Caco-2 (cell line): ENCODE measurements around the gene BCCIP. TPM values are rescaled to one million over a fixed set of nuclear protein-coding genes. Genes with fewer than 3 reads are reported as not detected.

Source experiments
- BruUV-seq: library from RNA; stranded (reverse); fragments of 400-500 nt; replicated peaks from 2 replicates; lab custom pipeline; 2021; lab: Mats Ljungman, UMichigan
- CTCF ChIA-PET: fragments of 300-600 bp; sonication (Branson Sonifier 250); formaldehyde crosslinking; loops from one replicate; lab custom pipeline; 2022; ENCODE audit warnings: antibody characterized with exemption; lab: Charles Lee
- POLR2A ChIA-PET: fragments of 300-600 bp; sonication (Branson Sonifier 250); formaldehyde crosslinking; loops from one replicate; lab custom pipeline; 2022; ENCODE audit warnings: antibody characterized with exemption; lab: Charles Lee
- DNase-seq, 2 experiments: peaks; one replicate each; pipeline versions ENCODE4 v3.0.0 to v3.0.0-alpha.2; 2020 to 2022
- H3K27me3 ChIP-seq: replicated peaks from 2 replicates; pipeline ENCODE4 v1.6.0; 2011; ENCODE audit warnings: low read length; ENCODE audit not compliant: control insufficient read depth, insufficient read depth
- H3K36me3 ChIP-seq: 2 replicates; pipeline ENCODE4 v1.5.1; 2011; ENCODE audit warnings: low read length; ENCODE audit not compliant: control insufficient read depth, insufficient read depth
- H3K4me1 ChIP-seq: fragments of 250-450 bp; sonication (Bioruptor Pico); 2 replicates; pipeline ENCODE4 v1.5.1; 2020; ENCODE audit warnings: mild to moderate bottlenecking
- H3K4me3 ChIP-seq: 2 replicates; pipeline ENCODE4 v1.5.1; 2011; ENCODE audit warnings: low read depth, mild to moderate bottlenecking, control low read depth, low read length
- H3K9me3 ChIP-seq: fragments of 250-450 bp; sonication (Bioruptor Pico); 2 replicates; pipeline ENCODE4 v1.5.1; 2020; ENCODE audit warnings: mild to moderate bottlenecking, moderate library complexity
- H3K27ac Mint-ChIP-seq: one replicate; pipeline ENCODE4 v1.8.0; 2022; ENCODE audit warnings: mixed read lengths; ENCODE audit not compliant: unreplicated experiment
- H3K27me3 Mint-ChIP-seq: one replicate; pipeline ENCODE4 v1.8.0; 2022; ENCODE audit warnings: mixed read lengths; ENCODE audit not compliant: insufficient read depth, unreplicated experiment
- H3K36me3 Mint-ChIP-seq: one replicate; pipeline ENCODE4 v1.8.0; 2022; ENCODE audit warnings: mild to moderate bottlenecking, mixed read lengths; ENCODE audit not compliant: insufficient read depth, unreplicated experiment
- H3K4me1 Mint-ChIP-seq: one replicate; pipeline ENCODE4 v1.8.0; 2022; ENCODE audit warnings: low read depth, mixed read lengths; ENCODE audit not compliant: unreplicated experiment
- H3K4me3 Mint-ChIP-seq: one replicate; pipeline ENCODE4 v1.8.0; 2022; ENCODE audit warnings: mild to moderate bottlenecking, moderate library complexity, mixed read lengths; ENCODE audit not compliant: unreplicated experiment
- H3K9me3 Mint-ChIP-seq: one replicate; pipeline ENCODE4 v1.8.0; 2022; ENCODE audit warnings: mixed read lengths; ENCODE audit not compliant: unreplicated experiment
- CTCF ChIP-seq, 2 experiments: fragments of 200-600 bp in 1 of 2; IDR thresholded peaks; 1 replicate in 1 of 2; 2 replicates in 1 of 2; pipeline versions ENCODE4 v1.5.1 to v1.8.0; 2011 to 2022; ENCODE audit warnings: antibody characterized with exemption in 1 of 2, control low read depth in 1 of 2, inconsistent platforms in 1 of 2, low read depth in 1 of 2, low read length in 1 of 2, mild to moderate bottlenecking in 1 of 2, moderate library complexity in 1 of 2; ENCODE audit not compliant: insufficient read depth in 1 of 2, severe bottlenecking in 1 of 2, unreplicated experiment in 1 of 2
- intact Hi-C: fragments of 100-400 bp; cut with micrococcal nuclease; formaldehyde crosslinking; loops from one replicate; pipeline ENCODE4 v1.10.0; 2022; ENCODE audit not compliant: unreplicated experiment
- total RNA-seq: library from RNA; stranded (reverse); gene quantifications from 2 replicates; pipeline ENCODE4 v1.2.3, GENCODE V29; 2022

BCCIP gene
- total RNA-seq, 1 experiment from 2014 or later: 91.2 TPM

- H3K36me3 Mint-ChIP-seq: peaks cover 16% of the 10 kb centered on the region
- POLR2A ChIA-PET: no interaction called here
These were observed 33.9 kb downstream of the BCCIP start for GRCh38 chr10:125857185-125857760.

GRCh38 chr10:125859128-125859817, 35.9 kb downstream of the BCCIP start:
- POLR2A ChIA-PET: no interaction called here
- no peak for TF ChIP-seq CTCF (IDR thresholded peaks at IDR 0.05; ENCODE audit: insufficient read depth in 1 of 2, low read depth in 1 of 2, low read length in 1 of 2, severe bottlenecking in 1 of 2, unreplicated experiment in 1 of 2)
- intact Hi-C loops: no loop called here
- H3K9me3 Mint-ChIP-seq: no peaks in the 10 kb centered on the region
- Histone ChIP-seq H3K4me1 (no peaks in the 10 kb centered on the region), H3K27me3 (no peaks in the 10 kb centered on the region), H3K9me3 (no peaks in the 10 kb centered on the region; the same call in 1 of the 2 replicates), H3K36me3 (no peaks in the 10 kb centered on the region), H3K4me3 (no peak overlapping the region)
- H3K4me1 Mint-ChIP-seq: no peaks in the 10 kb centered on the region
- no peaks in the 10 kb centered on the region for H3K27me3 Mint-ChIP-seq
- CTCF ChIA-PET: no interaction called here
- DNase-seq: no peak
- H3K36me3 Mint-ChIP-seq: peaks cover 4% of the 10 kb centered on the region
- H3K27ac Mint-ChIP-seq: no peak overlapping the region
- no TSS peak for BruUV-seq
- H3K4me3 Mint-ChIP-seq: no peak overlapping the region

More at GRCh38 chr10:125857185-125857760, 33.9 kb downstream of the BCCIP start:
- Histone ChIP-seq H3K4me1 (no peaks in the 10 kb centered on the region), H3K27me3 (no peaks in the 10 kb centered on the region), H3K9me3 (no peaks in the 10 kb centered on the region; the same call in 1 of the 2 replicates), H3K36me3 (no peaks in the 10 kb centered on the region), H3K4me3 (no peak overlapping the region)
- Mint-ChIP-seq H3K4me3 (no peak overlapping the region), H3K4me1 (no peaks in the 10 kb centered on the region), H3K27ac (no peak overlapping the region), H3K9me3 (no peaks in the 10 kb centered on the region), H3K27me3 (no peaks in the 10 kb centered on the region)
- no peak for DNase-seq
- TF ChIP-seq CTCF (IDR thresholded peaks at IDR 0.05; ENCODE audit: insufficient read depth in 1 of 2, low read depth in 1 of 2, low read length in 1 of 2, severe bottlenecking in 1 of 2, unreplicated experiment in 1 of 2): no peak
- no TSS peak for BruUV-seq
- intact Hi-C loops: no loop called here
- CTCF ChIA-PET: interaction anchor here (0.7 kb wide), 1 partner anchor 304 kb away, joined by 5 read pairs; no protein-coding TSS in a partner anchor

GRCh38 chr10:125865120-125865519, 41.8 kb downstream of the BCCIP start:
- CTCF ChIA-PET: no interaction called here
- DNase-seq: no peak
- Mint-ChIP-seq H3K27me3 (no peaks in the 10 kb centered on the region), H3K27ac (no peak overlapping the region), H3K4me3 (no peak overlapping the region), H3K9me3 (no peaks in the 10 kb centered on the region), H3K4me1 (peaks cover 6% of the 10 kb centered on the region), H3K36me3 (peaks cover 13% of the 10 kb centered on the region)
- intact Hi-C loops: loop anchor here (5.0 kb wide), 1 partner anchor 637 kb away; no protein-coding TSS in a partner anchor
- Histone ChIP-seq H3K9me3 (no peaks in the 10 kb centered on the region; the same call in 1 of the 2 replicates), H3K36me3 (no peaks in the 10 kb centered on the region), H3K4me1 (no peaks in the 10 kb centered on the region), H3K27me3 (no peaks in the 10 kb centered on the region), H3K4me3 (no peak overlapping the region)
- POLR2A ChIA-PET: no interaction called here
- TF ChIP-seq CTCF (IDR thresholded peaks at IDR 0.05; ENCODE audit: insufficient read depth in 1 of 2, low read depth in 1 of 2, low read length in 1 of 2, severe bottlenecking in 1 of 2, unreplicated experiment in 1 of 2): no peak
- BruUV-seq: no TSS peak
